GM23338 (cell line): ENCODE data around the gene AXL. TPM values are rescaled to one million over a fixed set of nuclear protein-coding genes. Genes with fewer than 3 reads are reported as not detected.

Experiments
- ATAC-seq: fragments of 200-7000 bp; cut with Tn5 transposase; 3 replicates; pipeline ENCODE4 v1.9.1; 2020
- DNase-seq: peaks from one replicate; pipeline ENCODE4 v3.0.0-alpha.2; 2015; ENCODE audit warnings: low spot score
- H2AFZ ChIP-seq: fragments of 200-600 bp; sonication (generic); 2 replicates; pipeline ENCODE4 v1.8.0; 2016; ENCODE audit warnings: antibody characterized with exemption, mild to moderate bottlenecking, moderate library complexity
- H3F3A ChIP-seq: fragments of 200-600 bp; sonication (generic); replicated peaks from 2 replicates; pipeline ENCODE4 v1.8.0; 2017; ENCODE audit warnings: antibody characterized with exemption, mixed run types, low read depth
- H3K27ac ChIP-seq: fragments of 200-600 bp; sonication (generic); 2 replicates; pipeline ENCODE4 v1.6.1; 2016; ENCODE audit warnings: low read depth
- H3K27me3 ChIP-seq: fragments of 200-600 bp; sonication (generic); 2 replicates; pipeline ENCODE4 v1.8.0; 2016; ENCODE audit warnings: mild to moderate bottlenecking, mixed run types, moderate library complexity; ENCODE audit not compliant: insufficient read depth
- H3K36me3 ChIP-seq: fragments of 200-600 bp; sonication (generic); 2 replicates; pipeline ENCODE4 v1.8.0; 2016; ENCODE audit warnings: mild to moderate bottlenecking; ENCODE audit not compliant: insufficient read depth
- H3K4me1 ChIP-seq: fragments of 200-600 bp; sonication (generic); 2 replicates; pipeline ENCODE4 v1.8.0; 2016; ENCODE audit warnings: mild to moderate bottlenecking, moderate library complexity; ENCODE audit not compliant: insufficient read depth
- H3K4me2 ChIP-seq: fragments of 200-600 bp; sonication (generic); 2 replicates; pipeline ENCODE4 v1.7.1; 2017; ENCODE audit warnings: mixed run types
- H3K4me3 ChIP-seq: fragments of 200-600 bp; sonication (generic); 2 replicates; pipeline ENCODE4 v1.6.1; 2016; ENCODE audit warnings: mixed run types
- H3K79me2 ChIP-seq: fragments of 200-600 bp; sonication (generic); replicated peaks from 2 replicates; pipeline ENCODE4 v1.8.0; 2017; ENCODE audit warnings: mild to moderate bottlenecking; ENCODE audit not compliant: insufficient read depth
- H3K9me2 ChIP-seq: fragments of 200-600 bp; sonication (generic); 2 replicates; pipeline ENCODE4 v1.8.0; 2017; ENCODE audit not compliant: insufficient read depth
- H4K20me1 ChIP-seq: fragments of 200-600 bp; sonication (generic); replicated peaks from 2 replicates; pipeline ENCODE4 v1.8.0; 2017; ENCODE audit warnings: mild to moderate bottlenecking; ENCODE audit not compliant: insufficient read depth
- H3K27ac Mint-ChIP-seq: 2 replicates; pipeline ENCODE4 v1.8.0; 2020; ENCODE audit warnings: inconsistent platforms, mild to moderate bottlenecking, moderate library complexity, mixed read lengths
- H3K27me3 Mint-ChIP-seq: 3 replicates; pipeline ENCODE4 v1.8.0; 2022; ENCODE audit warnings: low read depth, mild to moderate bottlenecking, moderate library complexity, mixed read lengths, inconsistent platforms; ENCODE audit not compliant: insufficient read depth, poor library complexity
- H3K36me3 Mint-ChIP-seq: 3 replicates; pipeline ENCODE4 v1.8.0; 2021; ENCODE audit warnings: low read depth, mild to moderate bottlenecking, inconsistent platforms, moderate library complexity, mixed read lengths
- H3K4me1 Mint-ChIP-seq: 3 replicates; pipeline ENCODE4 v1.8.0; 2020; ENCODE audit warnings: mild to moderate bottlenecking, inconsistent platforms, mixed read lengths
- H3K4me3 Mint-ChIP-seq: 3 replicates; pipeline ENCODE4 v1.8.0; 2021; ENCODE audit warnings: moderate library complexity, mild to moderate bottlenecking, inconsistent platforms, mixed read lengths
- H3K9me3 Mint-ChIP-seq: 3 replicates; pipeline ENCODE4 v1.8.0; 2020; ENCODE audit warnings: moderate library complexity, mild to moderate bottlenecking, inconsistent platforms, mixed read lengths
- CREB1 ChIP-seq: fragments of 250-450 bp; sonication (Bioruptor Pico); IDR thresholded peaks from 2 replicates; pipeline ENCODE4 v1.5.0; 2020; ENCODE audit warnings: low read depth, mild to moderate bottlenecking, moderate library complexity
- CTCF ChIP-seq, 2 experiments: fragments of 200-600 bp in 1 of 2; sonication (generic) in 1 of 2; conservative IDR thresholded peaks; 2 replicates each; pipeline versions ENCODE4 v1.5.1 to v1.6.1; 2016 to 2017; ENCODE audit warnings: antibody characterized with exemption in 2 of 2, low read depth in 2 of 2, mild to moderate bottlenecking in 2 of 2, moderate library complexity in 1 of 2
- ETS1 ChIP-seq: IDR thresholded peaks from 2 replicates; pipeline ENCODE4 v1.6.1; 2016; ENCODE audit warnings: antibody characterized with exemption
- EZH2phosphoT487 ChIP-seq: fragments of 200-600 bp; sonication (generic); IDR thresholded peaks from one replicate; pipeline ENCODE4 v1.8.1; 2018; ENCODE audit warnings: antibody characterized with exemption; ENCODE audit not compliant: unreplicated experiment
- NANOG ChIP-seq: IDR thresholded peaks from 2 replicates; pipeline ENCODE4 v1.6.1; 2016; ENCODE audit warnings: antibody characterized with exemption, borderline replicate concordance
- POLR2AphosphoS5 ChIP-seq: IDR thresholded peaks from 2 replicates; pipeline ENCODE4 v1.6.1; 2016; ENCODE audit warnings: antibody characterized with exemption, low read depth
- REST ChIP-seq: IDR thresholded peaks from one replicate; pipeline ENCODE4 v1.6.1; 2018; ENCODE audit warnings: antibody characterized with exemption; ENCODE audit not compliant: unreplicated experiment
- ZNF331 ChIP-seq: fragments of 250-450 bp; sonication (Bioruptor Pico); IDR thresholded peaks from 2 replicates; pipeline ENCODE4 v1.5.0; 2020; ENCODE audit warnings: low read depth, mild to moderate bottlenecking, moderate library complexity
- polyA plus RNA-seq: library from polyadenylated mRNA; unstranded; fragments of >200 nt; fragmentation: Nextera tagmentation; extraction: Ambion mirVana; gene quantifications from 2 replicates; pipeline ENCODE4 v1.2.1, GENCODE V29; 2016
- total RNA-seq: library from RNA; depleted of rRNA; stranded (reverse); fragments of >200 nt; shearing (Covaris generic); gene quantifications from 2 replicates; pipeline ENCODE4 v1.2.3, GENCODE V29; 2014

Gene AXL
- total and polyA plus RNA-seq, 2 experiments from 2014 or later, result 9.0 to 28.4 TPM

GRCh38 chr19:41222240-41222639, 3.2 kb downstream of the AXL start:
- ATAC-seq (no peak), DNase-seq (no peak)
- H3K36me3 Mint-ChIP-seq, result peaks cover 19% of the 10 kb centered on the region
- Histone ChIP-seq H3F3A (peaks cover 19% of the 10 kb centered on the region; the same call in 1 of the 2 replicates), H3K27me3 (no peaks in the 10 kb centered on the region), H3K4me1 (peaks cover 36% of the 10 kb centered on the region), H2AFZ (no peak overlapping the region), H3K9me2 (no peaks in the 10 kb centered on the region), H4K20me1 (no peaks in the 10 kb centered on the region), H3K79me2 (peaks cover 13% of the 10 kb centered on the region; the same call in 1 of the 2 replicates), H3K4me2 (no peak overlapping the region), H3K27ac (no peak overlapping the region), H3K4me3 (no peak overlapping the region), H3K36me3 (no peaks in the 10 kb centered on the region)
- H3K4me3 Mint-ChIP-seq, result no peak overlapping the region
- H3K27me3 Mint-ChIP-seq, result peaks cover 12% of the 10 kb centered on the region
- no peak overlapping the region for H3K27ac Mint-ChIP-seq
- no peak for TF ChIP-seq NANOG
- no peak for TF ChIP-seq EZH2phosphoT487
- no peak for TF ChIP-seq CREB1 (CRISPR knock-in tag)
- TF ChIP-seq ZNF331, result no peak
- TF ChIP-seq POLR2AphosphoS5, result no peak
- TF ChIP-seq ETS1, result no peak
- no peak for TF ChIP-seq CTCF (conservative IDR thresholded peaks at IDR 0.05; ENCODE audit: low read depth in 2 of 2)
- no peaks in the 10 kb centered on the region; the same call in 2 of the 3 replicates for H3K9me3 Mint-ChIP-seq
- peaks cover 59% of the 10 kb centered on the region for H3K4me1 Mint-ChIP-seq

- peaks cover 19% of the 10 kb centered on the region for H3K36me3 Mint-ChIP-seq
- Histone ChIP-seq H3K27me3 (no peaks in the 10 kb centered on the region), H3F3A (peaks cover 22% of the 10 kb centered on the region), H3K4me2 (peak overlapping the region; percentile 71), H3K79me2 (peaks cover 13% of the 10 kb centered on the region; the same call in 1 of the 2 replicates), H3K27ac (peak overlapping the region; percentile 59), H4K20me1 (no peaks in the 10 kb centered on the region), H3K4me3 (0 out of 2 replicates have a peak overlapping the region, but pooled peaks have one; percentile 27), H2AFZ (no peak overlapping the region), H3K9me2 (no peaks in the 10 kb centered on the region), H3K36me3 (no peaks in the 10 kb centered on the region), H3K4me1 (peaks cover 33% of the 10 kb centered on the region)
- TF ChIP-seq REST (no peak), POLR2AphosphoS5 (peak; percentile 41; the same call in 1 of the 2 replicates)
- H3K27ac Mint-ChIP-seq, result peak overlapping the region; percentile 88
- peaks cover 10% of the 10 kb centered on the region for H3K27me3 Mint-ChIP-seq
- ATAC-seq (peak; percentile 3), DNase-seq (peak; percentile 76)
- peaks cover 51% of the 10 kb centered on the region for H3K4me1 Mint-ChIP-seq
- no peaks in the 10 kb centered on the region; the same call in 2 of the 3 replicates for H3K9me3 Mint-ChIP-seq
- peak overlapping the region; percentile 45; the same call in 1 of the 3 replicates for H3K4me3 Mint-ChIP-seq
Measured at GRCh38 chr19:41223431-41224234, 4.6 kb downstream of the AXL start.
